GM08714 (cell line): ENCODE results near the gene CRIP1.

ENCODE experiments used
- H3K4me3 ChIP-seq: fragments of 200-500 bp; sonication (Bioruptor generic); 2 replicates; pipeline ENCODE4 v1.5.1; 2014; ENCODE audit warnings: mild to moderate bottlenecking, low read length, inconsistent platforms
- ZNF274 ChIP-seq: IDR thresholded peaks from 2 replicates; pipeline ENCODE4 v1.6.1; 2012; ENCODE audit warnings: mild to moderate bottlenecking, low read depth, low read length

Gene CRIP1

DNA sequence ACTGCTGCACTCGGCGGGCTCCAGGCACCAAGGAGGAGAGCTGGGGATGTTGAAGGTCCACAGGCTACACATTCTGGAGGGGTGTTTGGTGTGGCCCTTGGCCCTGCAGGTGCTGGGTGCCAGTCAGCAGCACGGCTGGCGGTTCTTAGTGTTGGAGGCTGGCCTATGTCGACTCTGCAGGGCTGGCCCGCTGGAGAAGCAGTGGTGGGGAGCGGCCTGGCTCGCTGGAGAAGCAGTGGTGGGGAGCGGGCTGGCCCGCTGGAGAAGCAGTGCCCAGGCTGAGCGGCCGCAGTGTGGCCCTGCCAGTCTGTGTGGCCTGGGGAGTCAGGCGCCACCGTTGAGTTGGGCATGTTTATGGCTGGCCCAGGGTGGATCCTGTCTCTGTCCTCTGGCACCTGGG is 39.7 kb upstream of the CRIP1 start:
- no peak for TF ChIP-seq ZNF274
- no peak overlapping the region for H3K4me3 ChIP-seq

- no peak for TF ChIP-seq ZNF274
- H3K4me3 ChIP-seq = no peak overlapping the region
These were observed 38.7 kb upstream of the CRIP1 start for GRCh38 chr14:105447651-105448640.

- no peak for TF ChIP-seq ZNF274
- no peak overlapping the region for H3K4me3 ChIP-seq
These were observed 38.0 kb upstream of the CRIP1 start for GRCh38 chr14:105448706-105449111.

- no peak for TF ChIP-seq ZNF274
- H3K4me3 ChIP-seq = no peak overlapping the region
These were observed 37.2 kb upstream of the CRIP1 start for GRCh38 chr14:105449276-105450122.

DNA sequence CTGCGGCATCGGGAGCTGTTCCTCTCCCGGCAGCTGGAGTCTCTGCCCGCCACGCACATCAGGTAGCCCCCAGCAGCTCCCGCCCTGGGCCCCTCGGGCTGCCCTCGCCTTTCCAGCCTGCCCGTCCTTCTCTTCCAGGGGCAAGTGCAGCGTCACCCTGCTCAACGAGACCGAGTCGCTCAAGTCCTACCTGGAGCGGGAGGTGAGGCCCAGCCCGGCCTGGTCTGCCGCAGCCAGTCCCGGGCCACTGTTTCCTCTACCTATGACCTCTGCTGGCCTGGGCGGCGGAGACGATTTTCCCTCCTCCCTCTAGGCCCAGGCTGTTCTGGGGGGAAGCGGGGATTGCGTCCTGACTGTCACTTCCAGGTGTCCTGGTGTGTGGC is 36.6 kb upstream of the CRIP1 start:
- H3K4me3 ChIP-seq = no peak overlapping the region
- no peak for TF ChIP-seq ZNF274

- no peak overlapping the region for H3K4me3 ChIP-seq
- TF ChIP-seq ZNF274 = no peak
These were observed 35.6 kb upstream of the CRIP1 start for GRCh38 chr14:105450864-105451720.

- no peak overlapping the region for H3K4me3 ChIP-seq
- TF ChIP-seq ZNF274 = no peak
These were observed 33.7 kb upstream of the CRIP1 start for GRCh38 chr14:105452963-105453362.

DNA sequence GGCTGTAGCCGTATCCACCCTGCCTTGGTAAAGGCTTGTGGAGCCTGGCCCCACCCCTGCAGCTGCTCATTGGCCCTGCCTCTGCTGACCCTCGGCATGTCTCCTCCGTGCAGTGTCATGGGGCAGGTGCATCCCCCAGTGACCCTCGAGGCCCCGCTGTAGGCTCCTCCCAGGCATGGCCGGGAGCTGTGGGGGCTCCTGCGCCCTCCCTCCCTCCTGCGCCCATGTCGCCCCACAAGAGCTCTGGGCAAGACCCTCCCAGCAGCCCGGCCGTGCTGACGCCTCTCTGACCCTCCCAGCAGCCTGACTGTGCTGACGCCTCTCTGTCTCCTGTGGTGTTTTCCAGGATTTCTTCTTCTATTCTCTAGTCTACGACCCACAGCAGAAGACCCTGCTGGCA is 32.8 kb upstream of the CRIP1 start:
- TF ChIP-seq ZNF274 = no peak

DNA sequence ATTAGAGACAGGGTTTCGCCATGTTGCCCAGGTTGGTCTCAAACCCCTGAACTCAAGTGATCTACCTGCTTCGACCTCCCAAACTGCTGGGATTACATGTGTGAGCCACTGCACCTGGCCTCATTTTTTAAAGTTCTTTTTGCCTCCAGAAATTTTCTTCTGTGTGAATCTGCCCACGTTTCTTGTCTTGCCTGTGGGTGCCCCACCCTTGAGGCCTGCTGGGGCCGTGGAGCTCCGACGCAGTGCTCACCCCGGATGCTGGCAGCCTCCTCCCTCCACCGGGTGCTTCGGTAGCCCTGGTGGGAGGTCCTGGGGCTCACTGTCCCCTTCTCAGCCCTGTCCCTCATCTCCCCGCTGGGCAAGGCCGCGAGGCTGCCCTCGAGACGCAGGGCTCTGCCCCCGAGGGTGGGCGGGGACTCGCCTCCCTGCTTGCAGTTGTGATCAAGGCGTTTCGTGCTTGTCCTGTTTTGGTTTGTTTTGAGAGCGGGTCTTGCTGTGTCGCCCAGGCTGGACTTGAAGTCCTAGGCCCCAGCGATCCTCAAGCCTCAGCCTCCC is 31.5 kb upstream of the CRIP1 start:
- TF ChIP-seq ZNF274 = no peak
- H3K4me3 ChIP-seq = no peak overlapping the region

More for the DNA sequence above, 32.8 kb upstream of the CRIP1 start:
- no peak overlapping the region for H3K4me3 ChIP-seq

GRCh38 chr14:105455766-105456660 is 30.7 kb upstream of the CRIP1 start:
- no peak overlapping the region for H3K4me3 ChIP-seq
- TF ChIP-seq ZNF274 = no peak

GRCh38 chr14:105456736-105457617 is 29.7 kb upstream of the CRIP1 start:
- no peak overlapping the region for H3K4me3 ChIP-seq
- TF ChIP-seq ZNF274 = no peak

GRCh38 chr14:105458010-105458409 is 28.7 kb upstream of the CRIP1 start:
- TF ChIP-seq ZNF274 = no peak
- no peak overlapping the region for H3K4me3 ChIP-seq
